Measurements from ENCODE around the gene FCHSD2. TPM values are rescaled to one million over a fixed set of nuclear protein-coding genes. Genes with fewer than 3 reads are reported as not detected.
"Not testable (repeated sequence)": the region's sequence is repeated elsewhere in the genome, so short reads cannot be mapped to it uniquely, and the experiment has no call there.

FCHSD2 gene
- polyA plus RNA-seq, 2 of the 4 experiments (the other 2 are of a cell fraction): 10.5 to 19.0 TPM

GRCh38 chr11:72860592-72860991 is 281.5 kb downstream of the FCHSD2 start:
- Histone ChIP-seq H3K27ac (no peak overlapping the region), H3K4me3 (no peak overlapping the region), H3K9me3 (no peaks in the 10 kb centered on the region), H3K4me1 (no peaks in the 10 kb centered on the region), H3K4me2 (no peak overlapping the region)
- 88% methylated on average over 4 of the region's 4 CpGs for WGBS (ENCODE audit: missing lambda C conversion rate)
- ATAC-seq (no peak), FAIRE-seq (no peak), DNase-seq (ENCODE audit: low read depth in 1 of 2, low spot score in 1 of 2) (no peak)
- CTCF ChIA-PET: interaction anchor here (1.2 to 1.5 kb wide), 5 partner anchors 14 to 490 kb away, joined by 3 to 5 read pairs (median 3); no protein-coding TSS in a partner anchor
- TF ChIP-seq EHF (CRISPR knock-in tag; IDR thresholded peaks at IDR 0.05) (no peak), NR3C1 (IDR thresholded peaks at IDR 0.05) (no peak), FOXS1 (CRISPR knock-in tag; IDR thresholded peaks at IDR 0.05) (no peak)
- POLR2A ChIA-PET: no interaction called here

DNA sequence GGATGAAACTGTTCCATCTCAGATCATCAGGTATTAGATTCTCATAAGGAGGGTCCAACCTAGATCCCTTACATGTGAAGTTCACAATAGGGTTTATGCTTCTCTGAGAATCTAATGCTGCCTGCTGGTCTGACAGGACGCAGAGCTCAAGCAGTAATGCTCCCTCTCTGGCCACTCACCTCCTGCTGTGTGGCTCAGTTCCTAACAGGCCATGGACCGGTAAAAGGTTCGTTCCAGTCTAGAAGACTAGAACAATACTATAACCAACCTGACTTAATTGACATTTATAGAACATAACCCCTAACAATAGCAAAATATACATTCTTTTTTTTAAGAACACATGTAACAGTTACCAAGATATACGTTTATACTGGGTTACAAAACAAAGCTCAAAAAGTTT is 282.1 kb downstream of the FCHSD2 start:
- TF ChIP-seq GATA3 (IDR thresholded peaks at IDR 0.05; ENCODE audit: borderline replicate concordance): no peak
- no peak for TF ChIP-seq POLR2A (IDR thresholded peaks at IDR 0.05; ENCODE audit: low read length)
- no peak for TF ChIP-seq KDM5A (IDR thresholded peaks at IDR 0.05)
- TF ChIP-seq MYC (IDR thresholded peaks at IDR 0.05; ENCODE audit: borderline replicate concordance, low read length): no peak
- TF ChIP-seq RFX5 (IDR thresholded peaks at IDR 0.05): no peak
- TF ChIP-seq, protein P1, sequence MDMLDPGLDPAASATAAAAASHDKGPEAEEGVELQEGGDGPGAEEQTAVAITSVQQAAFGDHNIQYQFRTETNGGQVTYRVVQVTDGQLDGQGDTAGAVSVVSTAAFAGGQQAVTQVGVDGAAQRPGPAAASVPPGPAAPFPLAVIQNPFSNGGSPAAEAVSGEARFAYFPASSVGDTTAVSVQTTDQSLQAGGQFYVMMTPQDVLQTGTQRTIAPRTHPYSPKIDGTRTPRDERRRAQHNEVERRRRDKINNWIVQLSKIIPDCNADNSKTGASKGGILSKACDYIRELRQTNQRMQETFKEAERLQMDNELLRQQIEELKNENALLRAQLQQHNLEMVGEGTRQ (IDR thresholded peaks at IDR 0.05): no peak
- no peak for TF ChIP-seq ZFP36 (IDR thresholded peaks at IDR 0.05; ENCODE audit: borderline replicate concordance, partially characterized antibody)
- WGBS (ENCODE audit: missing lambda C conversion rate): 94% methylated on average over 4 of the region's 4 CpGs
- Histone ChIP-seq H3K27ac (no peak overlapping the region), H3K4me1 (no peaks in the 10 kb centered on the region), H3K4me3 (no peak overlapping the region), H3K4me2 (no peak overlapping the region), H3K9me3 (no peaks in the 10 kb centered on the region)
- no peak for ATAC-seq
- peak; percentile 51 for FAIRE-seq
- CTCF ChIA-PET: interaction anchor here (0.8 to 1.5 kb wide), 4 partner anchors 14 to 491 kb away, joined by 3 to 5 read pairs (median 4); no protein-coding TSS in a partner anchor
- POLR2A ChIA-PET: no interaction called here
- no peak for DNase-seq (ENCODE audit: low read depth in 1 of 2, low spot score in 1 of 2)

DNA sequence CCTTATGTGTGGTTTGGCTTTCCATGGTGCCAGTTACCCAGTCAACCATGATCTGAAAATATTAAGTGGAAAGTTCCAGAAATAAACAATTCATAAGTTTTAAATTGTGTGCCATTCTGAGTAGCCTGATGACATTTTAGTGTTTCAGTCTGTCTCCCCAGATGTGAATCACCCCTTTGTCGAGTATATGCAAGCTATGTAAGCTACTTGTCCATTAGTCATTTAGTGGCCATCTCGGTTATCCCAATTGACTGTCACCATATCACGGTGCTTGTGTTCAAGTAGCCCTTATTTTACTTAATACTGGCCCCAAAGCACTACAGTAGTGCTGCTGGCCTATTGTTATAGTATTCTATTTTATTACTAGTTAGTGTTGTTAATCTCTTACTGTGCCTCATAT is 283.0 kb downstream of the FCHSD2 start:
- Histone ChIP-seq H3K4me1 (no peaks in the 10 kb centered on the region), H3K4me2 (no peak overlapping the region), H3K9me3 (no peaks in the 10 kb centered on the region), H3K4me3 (no peak overlapping the region), H3K27ac (no peak overlapping the region)
- DNase-seq (ENCODE audit: low read depth in 1 of 2, low spot score in 1 of 2) (no peak), FAIRE-seq (no peak), ATAC-seq (no peak)
- no peak for TF ChIP-seq POLR2AphosphoS2 (conservative IDR thresholded peaks at IDR 0.05; ENCODE audit: low read length)
- TF ChIP-seq EP300 (IDR thresholded peaks at IDR 0.05): no peak
- TF ChIP-seq HOXA7 (CRISPR knock-in tag; IDR thresholded peaks at IDR 0.05): no peak
- no peak for TF ChIP-seq JUN (IDR thresholded peaks at IDR 0.05)
- TF ChIP-seq JUNB (IDR thresholded peaks at IDR 0.05): no peak
- TF ChIP-seq ZFP36 (IDR thresholded peaks at IDR 0.05; ENCODE audit: borderline replicate concordance, partially characterized antibody): no peak
- TF ChIP-seq, protein P1 (IDR thresholded peaks at IDR 0.05): no peak
- TF ChIP-seq KDM1A (IDR thresholded peaks at IDR 0.05; ENCODE audit: low read depth): no peak
- ChIA-PET CTCF (interaction anchor here (0.8 to 1.5 kb wide), 6 partner anchors 10 to 492 kb away, joined by 3 to 4 read pairs (median 3); no protein-coding TSS in a partner anchor), POLR2A (no interaction called here)
- WGBS (ENCODE audit: missing lambda C conversion rate): 67% methylated on average over 3 of the region's 3 CpGs

DNA sequence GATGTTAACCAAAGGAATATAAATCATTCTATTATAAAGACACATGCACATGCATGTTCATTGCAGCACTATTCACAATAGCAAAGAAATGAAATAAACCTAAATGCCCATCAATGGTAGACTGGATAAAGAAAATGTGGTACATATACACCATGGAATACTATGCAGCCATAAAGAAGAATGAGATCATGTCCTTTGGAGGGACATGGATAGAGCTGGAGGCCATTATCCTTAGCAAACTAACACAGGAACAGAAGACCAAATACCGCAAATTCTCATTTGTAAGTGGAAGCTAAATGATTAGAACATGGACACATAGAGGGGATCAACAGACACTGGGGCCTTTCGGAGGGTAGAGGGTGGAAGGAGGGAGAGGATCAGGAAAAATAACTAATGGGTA is 283.9 kb downstream of the FCHSD2 start:
- ATAC-seq, POLR2A ChIA-PET: not testable (repeated sequence)
- CTCF ChIA-PET: interaction anchor here (0.8 to 1.5 kb wide), 7 partner anchors 8 to 449 kb away, joined by 3 to 5 read pairs (median 3); no protein-coding TSS in a partner anchor

More for the DNA sequence above, 283.9 kb downstream of the FCHSD2 start:
- not testable (repeated sequence) for H3K9me3 ChIP-seq; H3K4me3 ChIP-seq; H3K4me2 ChIP-seq; H3K27ac ChIP-seq; DNase-seq (ENCODE audit: low read depth in 1 of 2, low spot score in 1 of 2); H3K4me1 ChIP-seq; FAIRE-seq
- 91% methylated on average over 2 of the region's 2 CpGs for WGBS (ENCODE audit: missing lambda C conversion rate)
